H1 (cell line): Measurements from ENCODE around the gene CFHR5. TPM values are rescaled to one million over a fixed set of nuclear protein-coding genes. Genes with fewer than 3 reads are reported as not detected.

Experiments used
- CTCF ChIA-PET: fragments of 300-600 bp; sonication (Branson Sonifier 250); formaldehyde crosslinking; loops from one replicate; lab custom pipeline; 2021; ENCODE audit not compliant: partially characterized antibody; lab: Charles Lee
- POLR2A ChIA-PET: fragments of 300-600 bp; sonication (Branson Sonifier 250); formaldehyde crosslinking; loops from one replicate; lab custom pipeline; 2021; ENCODE audit warnings: inconsistent platforms; ENCODE audit not compliant: partially characterized antibody; lab: Charles Lee
- DNase-seq, 2 experiments: peaks; one replicate each; pipeline versions ENCODE4 v3.0.0 to v3.0.0-alpha.2; 2010 to 2022; ENCODE audit warnings: low spot score in 2 of 2, low read depth in 1 of 2, mixed read lengths in 1 of 2
- FAIRE-seq: peaks from 2 replicates; lab custom pipeline; 2011; peaks lifted over from hg19 to GRCh38; lab: Jason Lieb, UNC
- H2AFZ ChIP-seq: 2 replicates; pipeline ENCODE4 v1.8.1; 2012; ENCODE audit warnings: low read length, inconsistent platforms
- H2AK5ac ChIP-seq: 2 replicates; pipeline ENCODE4 v1.6.1; 2013; ENCODE audit warnings: low read depth, low read length
- H2BK120ac ChIP-seq: replicated peaks from 2 replicates; pipeline ENCODE3; 2013; ENCODE audit warnings: low read depth, low read length, inconsistent platforms
- H2BK12ac ChIP-seq: 2 replicates; pipeline ENCODE4 v1.6.1; 2013; ENCODE audit warnings: low read depth, low read length
- H2BK15ac ChIP-seq: 2 replicates; pipeline ENCODE4 v1.6.1; 2013; ENCODE audit warnings: low read length
- H2BK20ac ChIP-seq: 2 replicates; pipeline ENCODE4 v1.6.1; 2013; ENCODE audit warnings: low read length
- H2BK5ac ChIP-seq: 2 replicates; pipeline ENCODE4 v1.6.1; 2013; ENCODE audit warnings: low read depth, low read length
- H3K14ac ChIP-seq: 2 replicates; pipeline ENCODE4 v1.6.1; 2013; ENCODE audit warnings: inconsistent platforms; ENCODE audit not compliant: insufficient read length
- H3K18ac ChIP-seq: 2 replicates; pipeline ENCODE4 v1.6.1; 2013; ENCODE audit warnings: low read length; ENCODE audit errors: extremely low read depth
- H3K23ac ChIP-seq: 2 replicates; pipeline ENCODE4 v1.6.1; 2013; ENCODE audit warnings: inconsistent platforms; ENCODE audit not compliant: insufficient read length
- H3K23me2 ChIP-seq: 2 replicates; pipeline ENCODE4 v1.6.1; 2013; ENCODE audit warnings: low read depth, low read length
- H3K27ac ChIP-seq: 2 replicates; pipeline ENCODE4 v1.6.1; 2011; ENCODE audit warnings: low read depth, low read length, inconsistent platforms
- H3K27me3 ChIP-seq, 4 experiments: replicated peaks in 1 of 4; 1 replicate in 1 of 4; 2 replicates in 3 of 4; pipeline versions ENCODE4 v1.6.1 to v1.8.1; 2011 to 2013; ENCODE audit warnings: low read length in 3 of 4, mild to moderate bottlenecking in 3 of 4, inconsistent platforms in 2 of 4, mixed read lengths in 2 of 4, moderate library complexity in 1 of 4; ENCODE audit not compliant: control insufficient read depth in 3 of 4, insufficient read depth in 3 of 4; ENCODE audit errors: extremely low read depth in 1 of 4
- H3K36me3 ChIP-seq, 4 experiments: 2 replicates each; pipeline versions ENCODE4 v1.6.1 to v1.8.1; 2011 to 2013; ENCODE audit warnings: mild to moderate bottlenecking in 4 of 4, low read length in 3 of 4, moderate library complexity in 2 of 4, control low read depth in 1 of 4, inconsistent platforms in 1 of 4; ENCODE audit not compliant: insufficient read depth in 4 of 4, control insufficient read depth in 2 of 4
- H3K4ac ChIP-seq: replicated peaks from 2 replicates; pipeline ENCODE3; 2013; ENCODE audit warnings: low read length, low read depth, mixed read lengths, inconsistent platforms; ENCODE audit not compliant: insufficient read length
- H3K4me1 ChIP-seq, 4 experiments: replicated peaks in 1 of 4; 1 replicate in 1 of 4; 2 replicates in 3 of 4; pipeline versions ENCODE4 v1.6.1 to v1.8.1; 2011 to 2013; ENCODE audit warnings: low read length in 3 of 4, inconsistent platforms in 2 of 4, mixed read lengths in 1 of 4; ENCODE audit not compliant: insufficient read depth in 4 of 4, control insufficient read depth in 3 of 4
- H3K4me2 ChIP-seq, 2 experiments: 2 replicates each; pipeline versions ENCODE4 v1.6.1 to v1.8.1; 2011 to 2013; ENCODE audit warnings: low read depth in 2 of 2, low read length in 2 of 2, control low read depth in 1 of 2, inconsistent platforms in 1 of 2, mild to moderate bottlenecking in 1 of 2; ENCODE audit not compliant: insufficient read depth in 1 of 2
- H3K4me3 ChIP-seq, 4 experiments: fragments of 200-600, 300-600 bp in 1 of 4; sonication (generic), shearing (Covaris generic), sonication (Bioruptor Twin) in 1 of 4; 2 replicates each; pipeline versions ENCODE4 v1.5.1 to v1.8.1; 2011 to 2016; ENCODE audit warnings: low read length in 4 of 4, low read depth in 3 of 4, control low read depth in 2 of 4, inconsistent platforms in 2 of 4, mild to moderate bottlenecking in 2 of 4, mixed read lengths in 1 of 4, moderate library complexity in 1 of 4; ENCODE audit not compliant: insufficient read depth in 2 of 4; ENCODE audit errors: extremely low read depth in 1 of 4
- H3K56ac ChIP-seq: replicated peaks from 2 replicates; pipeline ENCODE3; 2013; ENCODE audit warnings: low read depth, mild to moderate bottlenecking, mixed read lengths, low read length, inconsistent platforms; ENCODE audit not compliant: insufficient read length
- H3K79me1 ChIP-seq: 2 replicates; pipeline ENCODE4 v1.6.1; 2013; ENCODE audit warnings: low read depth, low read length, control low read depth
- H3K79me2 ChIP-seq, 2 experiments: 2 replicates each; pipeline versions ENCODE4 v1.6.1 to v1.8.1; 2012 to 2013; ENCODE audit warnings: low read length in 2 of 2, mild to moderate bottlenecking in 2 of 2, inconsistent platforms in 1 of 2; ENCODE audit not compliant: insufficient read depth in 2 of 2, control insufficient read depth in 1 of 2
- H3K9ac ChIP-seq, 4 experiments: replicated peaks in 1 of 4; 1 replicate in 1 of 4; 2 replicates in 3 of 4; pipeline versions ENCODE4 v1.6.1 to v1.8.1; 2011 to 2013; ENCODE audit warnings: low read depth in 3 of 4, low read length in 3 of 4, control low read depth in 2 of 4, mild to moderate bottlenecking in 2 of 4, moderate library complexity in 2 of 4, inconsistent platforms in 1 of 4; ENCODE audit errors: extremely low read depth in 1 of 4
- H3K9me3 ChIP-seq, 2 experiments: 2 replicates each; pipeline versions ENCODE4 v1.6.1 to v1.8.1; 2012 to 2013; ENCODE audit warnings: mild to moderate bottlenecking in 2 of 2, moderate library complexity in 2 of 2, control low read depth in 1 of 2, inconsistent platforms in 1 of 2, low read depth in 1 of 2, low read length in 1 of 2, mixed read lengths in 1 of 2; ENCODE audit not compliant: insufficient read depth in 2 of 2
- H4K20me1 ChIP-seq, 2 experiments: replicated peaks in 1 of 2; 2 replicates each; pipeline versions ENCODE3 to v1.8.1; 2011 to 2013; ENCODE audit warnings: inconsistent platforms in 2 of 2, low read length in 2 of 2, mild to moderate bottlenecking in 1 of 2; ENCODE audit not compliant: insufficient read depth in 2 of 2, control insufficient read depth in 1 of 2
- H4K5ac ChIP-seq: 2 replicates; pipeline ENCODE4 v1.6.1; 2013; ENCODE audit warnings: low read length, low read depth, mixed read lengths, inconsistent platforms; ENCODE audit not compliant: insufficient read length
- H4K8ac ChIP-seq: 2 replicates; pipeline ENCODE4 v1.8.0; 2013; ENCODE audit warnings: mild to moderate bottlenecking, moderate library complexity, low read length, inconsistent platforms; ENCODE audit not compliant: insufficient read depth; ENCODE audit errors: extremely low read depth
- H4K91ac ChIP-seq: replicated peaks from 2 replicates; pipeline ENCODE3; 2013; ENCODE audit warnings: low read length, mixed read lengths, inconsistent platforms; ENCODE audit not compliant: insufficient read length
- BACH1 ChIP-seq: IDR thresholded peaks from 2 replicates; pipeline ENCODE4 v1.6.1; 2012; ENCODE audit warnings: low read length, improper control_type of control experiment
- CHD1 ChIP-seq: IDR thresholded peaks from 2 replicates; pipeline ENCODE4 v1.6.1; 2012; ENCODE audit warnings: low read depth, low read length, improper control_type of control experiment
- CHD2 ChIP-seq: IDR thresholded peaks from 2 replicates; pipeline ENCODE4 v1.6.1; 2012; ENCODE audit warnings: low read length, improper control_type of control experiment
- EP300 ChIP-seq, 2 experiments: IDR thresholded peaks; 1 replicate in 1 of 2; 2 replicates in 1 of 2; pipeline ENCODE4 v1.6.1; 2011 to 2012; ENCODE audit warnings: low read depth in 2 of 2, low read length in 2 of 2, mild to moderate bottlenecking in 2 of 2, borderline replicate concordance in 1 of 2, inconsistent platforms in 1 of 2, moderate library complexity in 1 of 2
- JUN ChIP-seq: IDR thresholded peaks from 2 replicates; pipeline ENCODE4 v1.6.1; 2011; ENCODE audit warnings: low read depth, mild to moderate bottlenecking, improper control_type of control experiment, low read length
- NRF1 ChIP-seq: IDR thresholded peaks from 2 replicates; pipeline ENCODE4 v1.6.1; 2011; ENCODE audit warnings: mild to moderate bottlenecking, low read depth, low read length, improper control_type of control experiment
- POLR2AphosphoS5 ChIP-seq: IDR thresholded peaks from 2 replicates; pipeline ENCODE4 v1.6.1; 2011; ENCODE audit warnings: low read depth, low read length
- POU5F1 ChIP-seq: IDR thresholded peaks from 2 replicates; pipeline ENCODE4 v1.6.1; 2011; ENCODE audit warnings: low read depth, mild to moderate bottlenecking, low read length, moderate library complexity
- RBBP5 ChIP-seq: IDR thresholded peaks from 2 replicates; pipeline ENCODE4 v1.7.1; 2012; ENCODE audit warnings: low read depth, mild to moderate bottlenecking, inconsistent platforms, low read length, moderate library complexity, borderline replicate concordance
- RFX5 ChIP-seq: IDR thresholded peaks from 2 replicates; pipeline ENCODE4 v1.6.1; 2011; ENCODE audit warnings: low read depth, low read length, improper control_type of control experiment, borderline replicate concordance
- RNF2 ChIP-seq: fragments of 200-900, 300-1000 bp; sonication (generic); IDR thresholded peaks from 2 replicates; pipeline ENCODE4 v1.7.1; 2016; ENCODE audit warnings: borderline replicate concordance, low read depth, mild to moderate bottlenecking, antibody characterized with exemption, low read length; ENCODE audit not compliant: poor library complexity, severe bottlenecking; ENCODE audit errors: missing control alignments
- SAP30 ChIP-seq: fragments of 300-600 bp; sonication (generic); IDR thresholded peaks from 2 replicates; pipeline ENCODE4 v1.7.1; 2012; ENCODE audit warnings: low read length, moderate library complexity, mild to moderate bottlenecking, inconsistent platforms; ENCODE audit not compliant: insufficient read depth, insufficient replicate concordance
- TCF12 ChIP-seq: IDR thresholded peaks from 2 replicates; pipeline ENCODE4 v1.6.1; 2011; ENCODE audit warnings: low read depth, mild to moderate bottlenecking, low read length
- polyA plus RNA-seq, 7 experiments: library from polyadenylated mRNA; depleted of rRNA in 3 of 7; stranded (reverse) in 5 of 7; unstranded in 2 of 7; fragments of >200 nt in 5 of 7; fragments of 200-250 nt in 2 of 7; gene quantifications; 1 replicate in 5 of 7; 2 replicates in 1 of 7; 4 replicates in 1 of 7; pipeline versions ENCODE4 v1.2.1 to v1.2.3, GENCODE V29; 2011 to 2013; ENCODE audit warnings: missing spikeins in 2 of 7, mixed read lengths in 2 of 7
- total RNA-seq: library from RNA; stranded (reverse); fragmentation: NEBNext Ultra II Directional; extraction: Animal tissue kit (Norgen Biotek cat#: 25700); gene quantifications from 2 replicates; pipeline ENCODE4 v1.2.1, GENCODE V29; 2021
- TF ChIP-seq, protein P1 (sequence below): IDR thresholded peaks from 2 replicates; pipeline ENCODE4 v1.6.1; 2012; ENCODE audit warnings: inconsistent platforms
- TF ChIP-seq, protein P2 (sequence below): IDR thresholded peaks from 2 replicates; pipeline ENCODE4 v1.6.1; 2011; ENCODE audit warnings: low read depth, mild to moderate bottlenecking, low read length; ENCODE audit not compliant: insufficient read depth

The CFHR5 gene
- total and polyA plus RNA-seq, 2 of the 8 experiments (the other 6 are each of a cell fraction or from before 2014, with no cell fraction given): not detected

DNA sequence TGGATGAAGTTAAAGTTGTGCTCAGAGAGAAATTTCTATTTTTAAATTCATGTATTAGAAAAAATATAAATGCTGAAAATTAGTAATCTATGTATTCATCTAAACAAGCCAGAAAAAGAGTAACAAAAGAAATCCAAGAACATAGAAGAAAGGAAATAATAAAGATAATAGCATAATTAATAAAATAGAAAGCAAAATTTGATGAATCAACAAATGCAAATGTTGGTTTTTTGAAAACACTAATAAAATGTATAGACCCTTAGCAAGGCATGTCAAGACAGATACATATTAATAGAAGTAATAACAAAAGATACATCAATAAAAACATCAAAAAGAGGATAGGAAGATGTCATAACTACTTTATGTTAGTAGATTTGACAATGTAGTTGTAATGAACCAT lies 71.7 kb downstream of the CFHR5 start:
- H2BK12ac ChIP-seq: no peak overlapping the region
- no peak overlapping the region for H2BK20ac ChIP-seq
- POLR2A ChIA-PET: no interaction called here
- H3K9ac ChIP-seq: no peak overlapping the region
- H3K18ac ChIP-seq: no peak overlapping the region
- no peaks in the 10 kb centered on the region for H3K4me1 ChIP-seq
- no peaks in the 10 kb centered on the region for H3K23me2 ChIP-seq
- H3K4me3 ChIP-seq: no peak overlapping the region
- no peaks in the 10 kb centered on the region for H3K79me1 ChIP-seq
- H3K4me2 ChIP-seq: no peak overlapping the region
- DNase-seq (no peak), FAIRE-seq (no peak)
- no peaks in the 10 kb centered on the region for H3K36me3 ChIP-seq
- no peak overlapping the region for H3K56ac ChIP-seq
- H2BK15ac ChIP-seq: no peak overlapping the region
- no peak overlapping the region for H4K5ac ChIP-seq
- no peak overlapping the region for H2BK5ac ChIP-seq
- no peak overlapping the region for H2BK120ac ChIP-seq
- no peak overlapping the region for H2AFZ ChIP-seq
- no peak overlapping the region for H4K8ac ChIP-seq
- no peaks in the 10 kb centered on the region for H4K20me1 ChIP-seq
- H3K4ac ChIP-seq: no peak overlapping the region
- CTCF ChIA-PET: no interaction called here
- no peaks in the 10 kb centered on the region for H3K9me3 ChIP-seq
- no peaks in the 10 kb centered on the region for H3K27me3 ChIP-seq
- no peak overlapping the region for H2AK5ac ChIP-seq
- H4K91ac ChIP-seq: no peak overlapping the region
- no peak overlapping the region for H3K27ac ChIP-seq
- no peaks in the 10 kb centered on the region for H3K79me2 ChIP-seq
- H3K23ac ChIP-seq: no peak overlapping the region
- no peak overlapping the region for H3K14ac ChIP-seq
- TF ChIP-seq NRF1 (no peak), POU5F1 (no peak), EP300 (IDR thresholded peaks at IDR 0.05; ENCODE audit: borderline replicate concordance in 1 of 2, low read depth in 2 of 2, low read length in 2 of 2) (no peak), SAP30 (no peak), TCF12 (no peak), RFX5 (no peak), JUN (no peak), BACH1 (no peak), CHD1 (no peak), CHD2 (no peak), RBBP5 (no peak), RNF2 (no peak), POLR2AphosphoS5 (no peak)
- TF ChIP-seq, protein P1, sequence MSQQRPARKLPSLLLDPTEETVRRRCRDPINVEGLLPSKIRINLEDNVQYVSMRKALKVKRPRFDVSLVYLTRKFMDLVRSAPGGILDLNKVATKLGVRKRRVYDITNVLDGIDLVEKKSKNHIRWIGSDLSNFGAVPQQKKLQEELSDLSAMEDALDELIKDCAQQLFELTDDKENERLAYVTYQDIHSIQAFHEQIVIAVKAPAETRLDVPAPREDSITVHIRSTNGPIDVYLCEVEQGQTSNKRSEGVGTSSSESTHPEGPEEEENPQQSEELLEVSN: no peak
- TF ChIP-seq, protein P2, sequence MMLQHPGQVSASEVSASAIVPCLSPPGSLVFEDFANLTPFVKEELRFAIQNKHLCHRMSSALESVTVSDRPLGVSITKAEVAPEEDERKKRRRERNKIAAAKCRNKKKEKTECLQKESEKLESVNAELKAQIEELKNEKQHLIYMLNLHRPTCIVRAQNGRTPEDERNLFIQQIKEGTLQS: no peak
